OCI-LY1 (cell line): Measurements from ENCODE around the gene ATR.

Source experiments
- H2AFZ ChIP-seq: fragments of 200-600 bp; sonication (generic), shearing (Covaris generic); 2 replicates; pipeline ENCODE4 v1.6.0; 2014; ENCODE audit warnings: antibody characterized with exemption, mild to moderate bottlenecking, low read length
- H3F3A ChIP-seq: fragments of 200-600 bp; sonication (generic), shearing (Covaris generic); 2 replicates; pipeline ENCODE4 v1.6.0; 2014; ENCODE audit warnings: mild to moderate bottlenecking, antibody characterized with exemption, low read length, moderate library complexity; ENCODE audit not compliant: insufficient read depth
- H3K27ac ChIP-seq: fragments of 200-600 bp; sonication (generic); 2 replicates; pipeline ENCODE4 v1.5.1; 2014; ENCODE audit warnings: low read length, mixed run types, mild to moderate bottlenecking, low read depth; ENCODE audit not compliant: poor library complexity, severe bottlenecking
- H3K27me3 ChIP-seq: fragments of 200-600 bp; sonication (generic); 2 replicates; pipeline ENCODE4 v1.6.0; 2014; ENCODE audit warnings: antibody characterized with exemption, mild to moderate bottlenecking, low read length, moderate library complexity; ENCODE audit not compliant: insufficient read depth
- H3K36me3 ChIP-seq: fragments of 200-600 bp; sonication (generic); 2 replicates; pipeline ENCODE4 v1.6.1; 2014; ENCODE audit warnings: mild to moderate bottlenecking, antibody characterized with exemption, low read length, moderate library complexity, mixed read lengths; ENCODE audit not compliant: insufficient read depth
- H3K4me1 ChIP-seq: fragments of 200-600 bp; sonication (generic); 2 replicates; pipeline ENCODE4 v1.5.1; 2014; ENCODE audit warnings: mild to moderate bottlenecking, low read length, moderate library complexity; ENCODE audit not compliant: insufficient read depth, severe bottlenecking
- H3K4me2 ChIP-seq: fragments of 200-600 bp; sonication (generic), shearing (Covaris generic); 2 replicates; pipeline ENCODE4 v1.6.1; 2014; ENCODE audit warnings: low read length
- H3K4me3 ChIP-seq: fragments of 200-600 bp; sonication (generic); 2 replicates; pipeline ENCODE4 v1.5.1; 2014; ENCODE audit warnings: low read length, low read depth, mild to moderate bottlenecking, mixed read lengths; ENCODE audit not compliant: poor library complexity, severe bottlenecking
- H3K79me2 ChIP-seq: fragments of 200-600 bp; shearing (Covaris generic); 2 replicates; pipeline ENCODE4 v1.6.1; 2016; ENCODE audit warnings: mixed run types, low read length, mixed read lengths; ENCODE audit not compliant: insufficient read depth
- H3K9ac ChIP-seq: fragments of 200-600 bp; sonication (generic), shearing (Covaris generic); 2 replicates; pipeline ENCODE4 v1.6.1; 2014; ENCODE audit warnings: mild to moderate bottlenecking, low read length, mixed read lengths
- H3K9me2 ChIP-seq: fragments of 200-600 bp; sonication (generic), shearing (Covaris generic); 2 replicates; pipeline ENCODE4 v1.6.1; 2014; ENCODE audit warnings: low read depth, mild to moderate bottlenecking, low read length, mixed read lengths
- H3K9me3 ChIP-seq: fragments of 200-600 bp; shearing (Covaris generic); 2 replicates; pipeline ENCODE4 v1.6.1; 2014; ENCODE audit warnings: low read length, mixed read lengths
- H4K20me1 ChIP-seq: fragments of 200-600 bp; sonication (generic), shearing (Covaris generic); 2 replicates; pipeline ENCODE4 v1.6.0; 2016; ENCODE audit warnings: mild to moderate bottlenecking, low read length; ENCODE audit not compliant: insufficient read depth
- EZH2 ChIP-seq: fragments of 200-600 bp; sonication (generic), shearing (Covaris generic); IDR thresholded peaks from 2 replicates; pipeline ENCODE4 v1.8.0; 2017; ENCODE audit warnings: borderline replicate concordance, mixed run types, mild to moderate bottlenecking, antibody characterized with exemption, low read length, moderate library complexity, mixed read lengths
- TF ChIP-seq, protein P1 (sequence below): fragments of 200-600 bp; sonication (generic), shearing (Covaris generic); IDR thresholded peaks from 2 replicates; pipeline ENCODE4 v1.5.1; 2017; ENCODE audit warnings: mild to moderate bottlenecking, antibody characterized with exemption, low read length, moderate library complexity, mixed read lengths

Gene ATR

DNA sequence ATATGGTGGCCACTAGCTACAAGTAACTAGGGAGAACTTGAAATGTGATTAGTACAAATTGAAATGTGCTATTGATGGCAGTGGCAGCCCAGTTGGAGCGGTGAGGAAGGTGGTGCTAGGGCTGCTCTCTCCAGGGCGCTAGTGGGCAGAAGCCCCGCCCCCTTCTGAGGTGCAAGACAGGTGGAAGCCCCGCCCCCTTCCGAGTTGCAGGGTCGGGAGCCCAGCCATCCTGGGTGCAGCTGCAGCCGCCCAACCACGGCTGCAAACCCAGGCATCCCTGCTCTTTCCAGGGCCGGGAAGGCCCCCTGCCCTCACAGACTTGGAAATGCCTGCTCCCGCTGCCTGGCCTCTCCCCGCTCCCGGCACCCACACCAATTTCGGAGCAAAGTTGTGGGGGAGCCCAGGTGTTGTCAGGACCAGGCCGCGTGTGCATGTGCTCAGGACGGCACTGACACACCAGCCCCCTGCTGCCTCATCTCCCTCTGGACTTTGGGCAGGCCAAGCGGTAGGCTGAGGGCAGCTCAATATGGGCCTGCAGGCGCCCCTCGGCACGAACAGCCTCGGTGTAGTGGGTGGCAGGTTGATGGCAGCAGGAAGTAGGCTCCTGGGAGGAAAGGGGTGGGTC lies 10.0 kb downstream of the ATR start:
- Histone ChIP-seq H3K4me2 (no peak overlapping the region), H3K4me3 (no peak overlapping the region), H3K27ac (no peak overlapping the region), H3K36me3 (peaks cover 64% of the 10 kb centered on the region), H3F3A (no peaks in the 10 kb centered on the region), H3K4me1 (no peaks in the 10 kb centered on the region), H3K27me3 (no peaks in the 10 kb centered on the region), H3K79me2 (peaks cover 24% of the 10 kb centered on the region), H3K9me3 (no peaks in the 10 kb centered on the region; the same call in 1 of the 2 replicates), H3K9ac (no peak overlapping the region), H3K9me2 (no peaks in the 10 kb centered on the region), H4K20me1 (no peaks in the 10 kb centered on the region), H2AFZ (no peak overlapping the region)
- TF ChIP-seq, protein P1, sequence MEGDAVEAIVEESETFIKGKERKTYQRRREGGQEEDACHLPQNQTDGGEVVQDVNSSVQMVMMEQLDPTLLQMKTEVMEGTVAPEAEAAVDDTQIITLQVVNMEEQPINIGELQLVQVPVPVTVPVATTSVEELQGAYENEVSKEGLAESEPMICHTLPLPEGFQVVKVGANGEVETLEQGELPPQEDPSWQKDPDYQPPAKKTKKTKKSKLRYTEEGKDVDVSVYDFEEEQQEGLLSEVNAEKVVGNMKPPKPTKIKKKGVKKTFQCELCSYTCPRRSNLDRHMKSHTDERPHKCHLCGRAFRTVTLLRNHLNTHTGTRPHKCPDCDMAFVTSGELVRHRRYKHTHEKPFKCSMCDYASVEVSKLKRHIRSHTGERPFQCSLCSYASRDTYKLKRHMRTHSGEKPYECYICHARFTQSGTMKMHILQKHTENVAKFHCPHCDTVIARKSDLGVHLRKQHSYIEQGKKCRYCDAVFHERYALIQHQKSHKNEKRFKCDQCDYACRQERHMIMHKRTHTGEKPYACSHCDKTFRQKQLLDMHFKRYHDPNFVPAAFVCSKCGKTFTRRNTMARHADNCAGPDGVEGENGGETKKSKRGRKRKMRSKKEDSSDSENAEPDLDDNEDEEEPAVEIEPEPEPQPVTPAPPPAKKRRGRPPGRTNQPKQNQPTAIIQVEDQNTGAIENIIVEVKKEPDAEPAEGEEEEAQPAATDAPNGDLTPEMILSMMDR: no peak
- TF ChIP-seq EZH2: no peak

DNA sequence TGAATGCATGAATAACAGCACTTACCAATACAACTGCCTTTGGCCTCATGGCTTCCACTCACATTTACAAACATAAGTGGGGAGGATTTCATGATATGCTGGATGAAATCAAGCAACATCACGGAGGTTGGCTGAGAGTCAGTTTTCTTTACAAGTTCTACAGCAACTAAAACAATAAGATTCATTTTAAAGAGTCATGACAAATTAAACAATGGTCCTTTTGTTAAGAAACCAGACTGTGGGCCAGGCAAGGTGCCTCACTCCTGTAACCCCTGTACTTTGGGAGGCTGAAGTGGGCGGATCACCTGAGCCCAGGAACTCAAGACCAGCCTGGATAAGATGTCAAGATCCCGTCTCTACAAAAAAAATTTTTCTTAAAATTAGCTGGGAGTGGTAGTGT lies 12.4 kb downstream of the ATR start:
- TF ChIP-seq, protein P1: no peak
- Histone ChIP-seq H3K9ac (no peak overlapping the region), H3K4me2 (no peak overlapping the region), H3K36me3 (peaks cover 67% of the 10 kb centered on the region), H3K4me3 (no peak overlapping the region), H3K4me1 (no peaks in the 10 kb centered on the region), H3F3A (no peaks in the 10 kb centered on the region), H3K9me2 (no peaks in the 10 kb centered on the region), H3K9me3 (no peaks in the 10 kb centered on the region; the same call in 1 of the 2 replicates), H3K79me2 (peaks cover 11% of the 10 kb centered on the region; the same call in 1 of the 2 replicates), H3K27ac (no peak overlapping the region), H3K27me3 (no peaks in the 10 kb centered on the region), H4K20me1 (no peaks in the 10 kb centered on the region), H2AFZ (no peak overlapping the region)

DNA sequence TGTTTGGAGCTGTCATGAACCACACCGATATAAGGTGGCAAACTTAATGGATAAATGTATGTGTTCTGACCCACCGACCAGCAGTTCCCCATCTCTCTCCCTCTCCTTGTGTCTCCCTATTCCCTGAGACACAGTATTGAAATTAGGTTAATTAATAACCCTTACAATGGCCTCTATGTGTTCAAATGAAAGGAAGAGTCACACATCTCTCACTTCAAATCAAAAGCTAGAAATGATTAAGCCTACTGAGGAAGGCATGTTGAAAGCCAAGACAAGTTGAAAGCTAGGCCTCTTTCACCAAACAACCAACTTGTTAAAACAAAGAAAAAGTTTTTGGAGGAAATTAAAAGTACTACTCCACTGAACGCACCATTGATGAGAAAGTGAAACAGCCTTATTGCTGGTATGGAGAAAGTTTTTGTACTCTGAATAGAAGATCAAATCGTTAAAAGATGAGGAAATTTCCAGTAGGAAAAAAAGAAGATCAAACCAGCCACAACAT lies 15.0 kb downstream of the ATR start:
- Histone ChIP-seq H3K4me3 (no peak overlapping the region), H4K20me1 (no peaks in the 10 kb centered on the region), H2AFZ (no peak overlapping the region), H3K4me1 (no peaks in the 10 kb centered on the region), H3K9me3 (no peaks in the 10 kb centered on the region), H3K27me3 (no peaks in the 10 kb centered on the region), H3K9ac (no peak overlapping the region), H3K27ac (no peak overlapping the region), H3K9me2 (no peaks in the 10 kb centered on the region), H3K4me2 (no peak overlapping the region), H3K36me3 (peaks cover 79% of the 10 kb centered on the region), H3F3A (no peaks in the 10 kb centered on the region), H3K79me2 (0 out of 2 replicates have a peak, but pooled peaks cover 5% of the 10 kb centered on the region)
- no peak for TF ChIP-seq EZH2
- TF ChIP-seq, protein P1: no peak
